Activated CD8-positive, alpha-beta T cell treated with anti-CD3 and anti-CD28 coated beads for 36 hours (primary cell): Measurements from ENCODE around the gene ELAC2. TPM values are rescaled to one million over a fixed set of nuclear protein-coding genes. Genes with fewer than 3 reads are reported as not detected.

Source experiments
- ATAC-seq: fragments of 200-7000 bp; cut with Tn5 transposase; one replicate; pipeline ENCODE4 v1.10.0; 2021; ENCODE audit warnings: mild to moderate bottlenecking, moderate library complexity
- CTCF ChIA-PET: fragments of 350-600 bp; sonication (Branson Sonifier 250); formaldehyde crosslinking; loops from one replicate; lab custom pipeline; 2021; ENCODE audit warnings: antibody characterized with exemption; lab: Charles Lee
- POLR2A ChIA-PET: fragments of 350-600 bp; sonication (Branson Sonifier 250); formaldehyde crosslinking; loops from one replicate; lab custom pipeline; 2021; ENCODE audit warnings: antibody characterized with exemption; lab: Charles Lee
- DNase-seq: peaks from one replicate; pipeline ENCODE4 v3.0.0-alpha.2; 2020
- H3K27ac Mint-ChIP-seq: one replicate; pipeline ENCODE4 v1.8.0; 2021; ENCODE audit warnings: mild to moderate bottlenecking, mixed read lengths
- H3K27me3 Mint-ChIP-seq: one replicate; pipeline ENCODE4 v1.8.0; 2021; ENCODE audit warnings: mixed read lengths
- H3K36me3 Mint-ChIP-seq: one replicate; pipeline ENCODE4 v1.8.0; 2021; ENCODE audit warnings: low read depth, mixed read lengths
- H3K4me1 Mint-ChIP-seq: one replicate; pipeline ENCODE4 v1.8.0; 2021; ENCODE audit warnings: low read depth, mixed read lengths
- H3K4me3 Mint-ChIP-seq: one replicate; pipeline ENCODE4 v1.8.0; 2021; ENCODE audit warnings: mild to moderate bottlenecking, moderate library complexity, mixed read lengths
- H3K9me3 Mint-ChIP-seq: one replicate; pipeline ENCODE4 v1.8.0; 2021; ENCODE audit warnings: mixed read lengths
- intact Hi-C: fragments of 100-400 bp; cut with micrococcal nuclease; formaldehyde crosslinking; loops from one replicate; pipeline ENCODE4 v1.10.0; 2022
- total RNA-seq, 2 experiments: library from RNA; stranded (reverse); gene quantifications; one replicate each; pipeline ENCODE4 v1.2.3, GENCODE V29; 2021
- TF ChIP-seq, protein P1 (sequence below): fragments of 200-600 bp; IDR thresholded peaks from one replicate; pipeline ENCODE4 v1.8.0; 2022; ENCODE audit warnings: antibody characterized with exemption, mild to moderate bottlenecking

The ELAC2 gene
- total RNA-seq, 2 experiments from 2014 or later = 60.1 to 67.6 TPM

DNA sequence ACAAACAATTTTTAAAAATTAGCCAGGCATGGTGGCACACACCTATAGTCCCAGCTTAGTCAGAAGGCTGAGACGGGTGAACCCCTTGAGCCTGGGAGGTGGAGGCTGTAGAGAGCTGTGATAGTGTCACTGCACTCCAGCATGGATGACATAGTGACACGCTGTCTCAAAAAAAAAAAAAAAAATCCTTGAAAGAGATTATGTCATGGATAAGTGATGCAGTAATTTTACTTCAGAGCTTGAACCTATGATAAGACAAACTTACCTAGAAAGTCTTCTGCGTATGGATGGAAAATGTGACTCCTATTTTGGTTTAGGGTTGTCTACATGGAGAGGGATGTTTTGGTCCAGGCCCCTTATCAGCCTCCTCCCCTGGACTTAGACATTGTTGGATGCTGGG is 51.8 kb downstream of the ELAC2 start:
- no peak for DNase-seq
- Mint-ChIP-seq H3K9me3 (no peaks in the 10 kb centered on the region), H3K4me3 (no peak overlapping the region), H3K27ac (no peak overlapping the region), H3K36me3 (no peaks in the 10 kb centered on the region), H3K4me1 (no peaks in the 10 kb centered on the region), H3K27me3 (peaks cover 13% of the 10 kb centered on the region)
- ChIA-PET POLR2A (no interaction called here), CTCF (interaction anchor here (0.7 kb wide), 1 partner anchor 11 kb away, joined by 4 read pairs; no protein-coding TSS in a partner anchor)
- no peak for ATAC-seq
- TF ChIP-seq, protein P1, sequence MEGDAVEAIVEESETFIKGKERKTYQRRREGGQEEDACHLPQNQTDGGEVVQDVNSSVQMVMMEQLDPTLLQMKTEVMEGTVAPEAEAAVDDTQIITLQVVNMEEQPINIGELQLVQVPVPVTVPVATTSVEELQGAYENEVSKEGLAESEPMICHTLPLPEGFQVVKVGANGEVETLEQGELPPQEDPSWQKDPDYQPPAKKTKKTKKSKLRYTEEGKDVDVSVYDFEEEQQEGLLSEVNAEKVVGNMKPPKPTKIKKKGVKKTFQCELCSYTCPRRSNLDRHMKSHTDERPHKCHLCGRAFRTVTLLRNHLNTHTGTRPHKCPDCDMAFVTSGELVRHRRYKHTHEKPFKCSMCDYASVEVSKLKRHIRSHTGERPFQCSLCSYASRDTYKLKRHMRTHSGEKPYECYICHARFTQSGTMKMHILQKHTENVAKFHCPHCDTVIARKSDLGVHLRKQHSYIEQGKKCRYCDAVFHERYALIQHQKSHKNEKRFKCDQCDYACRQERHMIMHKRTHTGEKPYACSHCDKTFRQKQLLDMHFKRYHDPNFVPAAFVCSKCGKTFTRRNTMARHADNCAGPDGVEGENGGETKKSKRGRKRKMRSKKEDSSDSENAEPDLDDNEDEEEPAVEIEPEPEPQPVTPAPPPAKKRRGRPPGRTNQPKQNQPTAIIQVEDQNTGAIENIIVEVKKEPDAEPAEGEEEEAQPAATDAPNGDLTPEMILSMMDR = no peak
- intact Hi-C loops = loop anchor here (10.0 kb wide), 1 partner anchor 781 kb away; no protein-coding TSS in a partner anchor

DNA sequence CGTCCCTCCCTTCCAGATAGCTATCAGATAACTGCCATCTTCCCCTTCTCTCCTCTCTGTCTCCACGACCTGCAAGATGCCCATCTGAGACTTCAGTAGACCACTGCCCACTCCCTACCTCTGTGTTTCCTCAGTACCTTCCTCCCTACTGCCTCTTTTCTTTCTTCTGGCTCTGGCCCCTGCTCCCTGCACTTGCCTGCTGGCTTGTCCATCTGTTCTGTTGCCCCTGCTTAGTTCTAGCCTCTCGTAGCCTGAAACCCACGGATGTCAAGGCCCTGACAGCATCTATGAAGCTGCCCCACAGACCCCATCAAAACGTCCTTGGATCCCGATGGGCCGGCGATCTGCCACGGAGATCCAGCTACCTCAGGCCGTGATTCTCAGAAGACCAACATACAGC is 53.0 kb downstream of the ELAC2 start:
- TF ChIP-seq, protein P1 = no peak
- Mint-ChIP-seq H3K9me3 (no peaks in the 10 kb centered on the region), H3K4me3 (no peak overlapping the region), H3K27me3 (peaks cover 7% of the 10 kb centered on the region), H3K36me3 (no peaks in the 10 kb centered on the region), H3K27ac (no peak overlapping the region), H3K4me1 (no peaks in the 10 kb centered on the region)
- ChIA-PET CTCF (no interaction called here), POLR2A (no interaction called here)
- intact Hi-C loops = loop anchor here (10.0 kb wide), 1 partner anchor 780 kb away; no protein-coding TSS in a partner anchor
- ATAC-seq (no peak), DNase-seq (no peak)

GRCh38 chr17:12964162-12964561 is 53.7 kb downstream of the ELAC2 start:
- intact Hi-C loops = loop anchor here (10.0 kb wide), 1 partner anchor 779 kb away; no protein-coding TSS in a partner anchor
- POLR2A ChIA-PET = no interaction called here
- H3K27ac Mint-ChIP-seq = no peak overlapping the region
- H3K27me3 Mint-ChIP-seq = peaks cover 3% of the 10 kb centered on the region
- no peak overlapping the region for H3K4me3 Mint-ChIP-seq
- CTCF ChIA-PET = no interaction called here
- H3K9me3 Mint-ChIP-seq = no peaks in the 10 kb centered on the region
- H3K4me1 Mint-ChIP-seq = no peaks in the 10 kb centered on the region
- TF ChIP-seq, protein P1 = no peak
- no peaks in the 10 kb centered on the region for H3K36me3 Mint-ChIP-seq
- DNase-seq = no peak
- ATAC-seq = no peak

- ChIA-PET CTCF (no interaction called here), POLR2A (no interaction called here)
- Mint-ChIP-seq H3K27me3 (peaks cover 1% of the 10 kb centered on the region), H3K4me3 (no peak overlapping the region), H3K4me1 (no peaks in the 10 kb centered on the region), H3K36me3 (no peaks in the 10 kb centered on the region), H3K9me3 (no peaks in the 10 kb centered on the region), H3K27ac (no peak overlapping the region)
- DNase-seq = no peak
- no peak for ATAC-seq
- intact Hi-C loops = loop anchor here (10.0 kb wide), 1 partner anchor 779 kb away; no protein-coding TSS in a partner anchor
- TF ChIP-seq, protein P1 = no peak
Observed at GRCh38 chr17:12963505-12963904, 54.3 kb downstream of the ELAC2 start.

DNA sequence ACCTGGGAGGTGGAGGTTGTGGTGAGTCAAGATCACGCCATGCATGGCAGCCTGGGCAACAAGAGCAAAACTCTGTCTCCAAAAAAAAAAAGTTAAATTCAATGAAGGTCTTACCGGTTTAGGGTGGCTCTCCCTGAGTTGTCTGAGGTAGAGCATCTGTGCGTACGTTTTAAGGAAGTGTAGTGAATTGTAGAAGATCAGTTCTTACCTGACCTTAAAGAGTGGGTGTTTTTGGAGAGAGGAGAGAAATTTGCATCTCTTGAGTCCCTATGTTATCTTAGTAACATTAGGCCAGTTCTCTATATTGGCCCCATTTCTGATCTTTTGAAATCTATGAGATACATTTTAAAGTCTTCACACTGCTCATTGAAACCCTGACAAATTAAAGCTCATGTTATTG is 56.2 kb downstream of the ELAC2 start:
- TF ChIP-seq, protein P1 = no peak
- H3K27ac Mint-ChIP-seq = no peak overlapping the region
- ATAC-seq (no peak), DNase-seq (no peak)
- CTCF ChIA-PET = no interaction called here
- intact Hi-C loops = loop anchor here (10.0 kb wide), 1 partner anchor 777 kb away; no protein-coding TSS in a partner anchor
- peaks cover 1% of the 10 kb centered on the region for H3K27me3 Mint-ChIP-seq
- H3K9me3 Mint-ChIP-seq = peaks cover 3% of the 10 kb centered on the region
- H3K36me3 Mint-ChIP-seq = no peaks in the 10 kb centered on the region
- no peak overlapping the region for H3K4me3 Mint-ChIP-seq
- H3K4me1 Mint-ChIP-seq = no peaks in the 10 kb centered on the region
- POLR2A ChIA-PET = no interaction called here
